ENCODE results near the gene STK32A.
"Not testable (repeated sequence)": the region's sequence is repeated elsewhere in the genome, so short reads cannot be mapped to it uniquely, and the experiment has no call there.

STK32A gene

DNA sequence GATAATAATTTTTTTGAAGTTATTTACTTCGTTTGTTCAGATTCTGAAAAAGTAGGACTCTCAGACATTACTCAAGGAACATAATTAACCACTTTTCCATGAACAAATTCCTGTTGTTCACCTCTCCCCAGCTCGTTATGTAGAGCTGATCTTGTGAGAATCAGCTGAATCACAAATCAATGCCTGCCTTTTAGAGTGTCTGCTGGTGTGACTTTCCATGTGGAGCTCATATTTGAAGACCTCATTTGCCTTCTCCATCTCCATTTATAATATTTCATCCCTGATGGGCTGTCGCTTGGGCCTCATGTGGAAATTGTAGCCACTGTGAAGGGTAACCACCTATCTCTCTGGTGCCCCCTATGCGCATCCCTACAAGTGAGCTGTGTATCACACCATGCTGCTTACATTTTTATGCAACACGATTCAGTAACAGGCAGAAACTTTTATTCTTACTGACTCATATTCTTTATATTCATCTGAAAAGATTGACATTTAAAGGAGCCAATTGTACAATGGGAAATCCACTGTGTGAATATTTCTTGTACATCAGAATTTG, 111.3 kb downstream of the STK32A start:
- no peak for DNase-seq (ENCODE audit: low spot score)

DNA sequence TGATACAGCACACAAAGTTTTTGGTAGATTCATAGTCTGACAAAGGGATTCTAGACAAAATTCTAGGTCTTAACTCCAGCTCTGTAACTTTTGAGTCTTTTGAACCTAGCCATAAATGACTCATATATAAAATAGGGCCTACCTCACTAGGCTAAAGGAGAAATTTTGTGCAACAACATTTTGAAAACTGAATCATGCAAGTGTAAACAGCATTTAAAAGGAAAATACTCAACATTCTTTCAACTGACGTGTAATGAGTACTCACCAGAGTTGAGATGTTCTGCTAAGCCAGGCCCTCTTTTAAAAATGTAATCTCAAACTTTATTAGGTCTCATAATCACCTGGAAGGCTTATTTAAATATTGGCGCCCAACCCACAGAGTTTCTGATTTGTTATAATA, 113.2 kb downstream of the STK32A start:
- no peak for DNase-seq (ENCODE audit: low spot score)

- no peak for DNase-seq (ENCODE audit: low spot score)
Measured at GRCh38 chr5:147348451-147348850, 113.6 kb downstream of the STK32A start.

GRCh38 chr5:147349241-147349640, 114.4 kb downstream of the STK32A start:
- DNase-seq (ENCODE audit: low spot score) = no peak

DNA sequence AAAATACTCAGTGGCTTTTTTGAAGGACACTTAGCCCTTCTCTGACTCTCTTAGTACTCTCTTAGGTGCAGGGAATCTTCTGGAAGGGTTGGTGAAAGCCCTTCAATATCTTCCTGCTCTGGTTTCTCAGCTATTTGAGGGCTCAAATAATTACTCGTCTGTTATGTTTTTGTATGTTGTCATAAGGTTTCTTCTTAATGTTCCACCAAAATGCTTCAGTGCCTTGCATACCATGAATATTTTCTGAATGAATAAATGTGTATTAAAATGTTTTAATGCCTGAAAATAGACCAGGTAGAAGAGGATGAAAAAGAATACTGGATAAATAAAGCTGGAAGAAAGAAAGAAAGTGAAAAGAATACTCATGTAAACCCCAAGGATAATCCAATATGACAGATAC, 124.3 kb downstream of the STK32A start:
- no peak for DNase-seq (ENCODE audit: low spot score)

- DNase-seq (ENCODE audit: low spot score) = no peak
Measured at GRCh38 chr5:147359581-147359980, 124.8 kb downstream of the STK32A start.

DNA sequence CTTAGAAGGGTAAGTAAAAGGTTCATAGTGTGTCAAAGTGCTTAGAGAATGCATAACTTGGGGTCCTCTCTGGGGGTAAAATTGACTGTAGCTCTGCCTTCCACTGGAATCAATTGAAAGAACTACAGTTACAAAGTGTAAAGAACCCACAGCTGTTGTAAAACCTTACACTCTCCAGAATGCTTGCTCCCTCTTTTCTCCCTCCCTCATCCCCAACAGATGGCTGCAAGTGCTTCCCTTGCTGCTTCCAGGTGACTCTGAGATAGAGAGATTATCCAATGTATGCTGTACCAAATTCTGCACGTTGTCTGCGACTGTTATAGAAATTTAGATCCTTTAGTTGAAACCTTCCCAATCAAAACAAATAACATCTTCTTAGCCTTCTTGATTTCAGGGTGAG, 126.0 kb downstream of the STK32A start:
- DNase-seq (ENCODE audit: low spot score) = no peak

GRCh38 chr5:147361441-147362175, 126.8 kb downstream of the STK32A start:
- no peak for DNase-seq (ENCODE audit: low spot score)

DNA sequence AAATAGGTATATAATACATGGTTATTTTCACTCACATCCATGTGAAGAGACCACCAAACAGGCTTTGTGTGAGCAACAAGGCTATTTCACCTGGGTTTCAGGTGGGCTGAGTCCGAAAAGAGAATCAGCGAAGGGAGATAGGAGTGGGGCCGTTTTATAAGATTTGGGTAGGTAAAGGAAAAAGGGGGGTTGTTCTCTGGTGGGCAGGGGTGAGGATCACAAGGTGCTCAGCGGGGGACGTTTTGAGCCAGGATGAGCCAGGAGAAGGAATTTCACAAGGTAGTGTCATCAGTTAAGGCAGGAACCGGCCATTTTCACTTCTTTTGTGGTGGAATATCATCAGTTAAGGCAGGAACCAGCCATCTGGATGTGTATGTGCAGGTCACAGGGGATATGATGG, 132.6 kb downstream of the STK32A start:
- DNase-seq (ENCODE audit: low spot score) = not testable (repeated sequence)

- DNase-seq (ENCODE audit: low spot score) = no peak
Measured at GRCh38 chr5:147369742-147370374, 135.0 kb downstream of the STK32A start.

DNA sequence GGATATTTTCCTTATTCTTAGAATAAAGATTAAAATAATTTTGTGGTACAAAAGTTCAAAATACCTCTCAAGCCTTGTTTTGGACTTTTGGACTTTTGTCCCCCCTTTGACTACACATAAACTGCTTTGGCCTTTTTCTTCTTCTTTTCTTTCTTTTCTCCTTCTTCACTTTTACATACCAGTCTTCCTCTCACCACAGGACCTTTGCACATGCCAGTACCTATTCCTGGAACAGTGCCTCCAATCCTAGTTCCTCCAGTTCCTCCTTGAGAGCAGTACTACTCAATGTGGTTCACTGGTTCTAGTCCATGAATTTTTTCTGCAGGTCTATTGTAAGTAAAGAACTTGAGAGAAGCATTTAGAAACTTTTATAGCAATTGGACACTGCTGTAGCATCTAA, 136.5 kb downstream of the STK32A start:
- no peak for DNase-seq (ENCODE audit: low spot score)

DNA sequence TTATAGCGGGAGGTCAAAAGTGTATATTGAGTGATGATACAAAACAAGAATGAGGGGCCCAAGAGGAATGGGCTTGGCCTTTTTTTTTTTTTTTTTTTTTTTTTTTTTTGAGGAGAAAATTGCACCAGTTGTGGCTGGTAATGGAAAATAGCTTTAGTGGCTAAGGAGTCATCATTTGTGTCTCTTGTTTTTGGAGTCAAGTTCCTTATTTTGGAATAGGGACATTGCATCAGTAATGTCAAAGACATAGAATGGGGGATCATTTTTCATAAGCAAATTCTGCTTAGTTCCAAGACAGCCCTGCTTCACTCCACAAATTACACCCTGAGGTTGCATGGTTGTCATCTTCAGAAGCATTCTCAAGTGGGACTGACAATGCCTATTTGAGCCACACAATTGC, 137.4 kb downstream of the STK32A start:
- DNase-seq (ENCODE audit: low spot score) = no peak

- DNase-seq (ENCODE audit: low spot score) = no peak
Measured at GRCh38 chr5:147373328-147373727, 138.5 kb downstream of the STK32A start.

DNA sequence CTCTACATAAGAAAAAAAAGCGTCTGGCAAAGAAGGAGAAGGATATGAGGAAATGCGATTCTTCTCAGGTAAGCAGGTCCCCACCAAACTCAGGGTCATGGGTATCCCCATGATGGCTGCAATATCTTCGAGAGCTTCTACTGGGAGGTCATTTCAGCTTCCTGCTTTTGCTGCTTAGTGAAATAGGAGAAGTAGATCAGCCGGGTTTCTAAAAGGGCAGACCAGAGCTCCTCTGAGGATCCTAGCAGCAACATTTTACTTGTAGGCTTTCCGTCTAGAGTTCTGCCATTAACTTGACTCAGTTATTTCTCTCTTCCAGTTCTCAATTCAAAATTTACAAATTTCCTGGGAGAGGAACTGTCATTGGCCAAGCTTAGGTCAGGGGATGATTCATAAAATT, 140.3 kb downstream of the STK32A start:
- no peak for DNase-seq (ENCODE audit: low spot score)

- no peak for DNase-seq (ENCODE audit: low spot score)
Measured at GRCh38 chr5:147377682-147378081, 142.9 kb downstream of the STK32A start.

- no peak for DNase-seq (ENCODE audit: low spot score)
Measured at GRCh38 chr5:147381555-147381954, 146.7 kb downstream of the STK32A start.

DNA sequence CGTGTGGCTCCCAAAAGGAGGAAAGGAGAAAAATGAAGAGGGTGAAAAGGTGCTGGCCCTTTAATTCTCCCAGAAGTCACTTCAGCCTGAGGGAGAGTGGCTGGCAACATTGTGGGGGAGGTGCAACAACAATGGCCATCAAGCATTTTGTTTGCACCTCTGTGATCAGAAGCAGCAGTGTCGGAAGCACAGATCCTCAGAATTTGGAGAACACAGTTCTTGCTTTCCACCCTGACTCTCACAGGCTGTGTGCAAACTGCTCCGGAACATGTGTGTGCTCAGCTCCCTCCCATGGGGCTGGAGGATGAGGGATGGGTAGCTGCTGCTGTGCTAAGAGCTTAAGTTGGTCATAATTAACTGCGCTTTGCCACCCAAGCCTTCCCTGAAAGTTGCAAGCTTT, 147.9 kb downstream of the STK32A start:
- no peak for DNase-seq (ENCODE audit: low spot score)

DNA sequence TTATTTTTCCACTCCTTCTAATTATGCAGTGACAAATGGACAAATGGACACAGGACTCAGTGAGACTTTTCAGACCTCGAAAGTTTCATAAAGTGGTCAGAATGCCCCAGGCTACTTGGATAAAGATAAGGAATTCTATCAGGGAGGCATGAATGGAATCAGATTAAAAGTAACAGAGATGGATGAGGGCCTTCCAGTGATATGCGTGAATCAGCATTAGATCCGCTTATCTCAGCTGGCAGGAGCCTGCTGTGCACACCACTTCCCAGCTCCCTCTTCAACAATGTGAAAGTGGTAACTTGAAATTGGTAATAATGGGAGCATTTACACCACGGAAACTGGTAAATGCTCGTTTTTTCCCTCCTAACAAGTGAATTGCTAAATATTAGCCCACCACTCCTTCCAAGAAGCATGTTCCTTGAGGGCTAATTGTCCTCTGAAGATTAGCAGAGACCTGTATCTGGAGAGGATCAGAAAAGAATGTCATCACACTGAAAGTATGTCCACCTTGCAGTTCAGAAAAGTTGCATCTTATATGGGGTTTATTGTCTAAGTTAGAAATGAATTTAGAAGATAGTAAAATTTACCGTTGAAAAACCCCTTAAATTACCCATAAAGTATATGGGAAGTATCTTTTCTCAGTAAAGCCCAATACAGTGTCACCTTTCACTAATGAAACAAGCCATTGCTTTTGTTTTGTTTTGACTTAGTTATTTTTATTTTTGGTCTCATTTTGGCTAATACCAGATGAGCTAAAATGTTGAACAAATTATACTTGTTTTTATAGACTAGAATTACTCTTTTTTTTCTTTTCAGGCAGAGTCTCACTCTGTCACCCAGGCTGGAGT, 149.7 kb downstream of the STK32A start:
- DNase-seq (ENCODE audit: low spot score) = no peak

DNA sequence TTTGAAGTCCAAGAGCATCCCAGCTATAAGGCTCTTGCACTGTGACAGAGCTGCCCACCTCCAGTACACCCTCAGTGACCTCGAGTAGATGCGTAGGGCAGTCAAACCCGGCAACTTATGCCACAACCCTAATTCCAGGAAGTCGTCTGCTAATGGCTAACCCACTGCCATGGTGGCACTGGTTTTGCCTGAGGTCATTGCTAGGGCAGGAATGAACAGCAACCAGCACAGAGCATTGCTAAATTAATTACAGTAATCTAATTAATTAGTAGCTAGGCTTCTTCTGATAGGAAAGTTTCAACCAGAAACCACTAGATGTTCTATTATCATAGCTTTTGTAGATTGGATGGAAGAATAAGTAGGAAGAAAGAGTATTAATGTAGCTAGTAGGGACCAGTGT, 152.3 kb downstream of the STK32A start:
- no peak for DNase-seq (ENCODE audit: low spot score)

DNA sequence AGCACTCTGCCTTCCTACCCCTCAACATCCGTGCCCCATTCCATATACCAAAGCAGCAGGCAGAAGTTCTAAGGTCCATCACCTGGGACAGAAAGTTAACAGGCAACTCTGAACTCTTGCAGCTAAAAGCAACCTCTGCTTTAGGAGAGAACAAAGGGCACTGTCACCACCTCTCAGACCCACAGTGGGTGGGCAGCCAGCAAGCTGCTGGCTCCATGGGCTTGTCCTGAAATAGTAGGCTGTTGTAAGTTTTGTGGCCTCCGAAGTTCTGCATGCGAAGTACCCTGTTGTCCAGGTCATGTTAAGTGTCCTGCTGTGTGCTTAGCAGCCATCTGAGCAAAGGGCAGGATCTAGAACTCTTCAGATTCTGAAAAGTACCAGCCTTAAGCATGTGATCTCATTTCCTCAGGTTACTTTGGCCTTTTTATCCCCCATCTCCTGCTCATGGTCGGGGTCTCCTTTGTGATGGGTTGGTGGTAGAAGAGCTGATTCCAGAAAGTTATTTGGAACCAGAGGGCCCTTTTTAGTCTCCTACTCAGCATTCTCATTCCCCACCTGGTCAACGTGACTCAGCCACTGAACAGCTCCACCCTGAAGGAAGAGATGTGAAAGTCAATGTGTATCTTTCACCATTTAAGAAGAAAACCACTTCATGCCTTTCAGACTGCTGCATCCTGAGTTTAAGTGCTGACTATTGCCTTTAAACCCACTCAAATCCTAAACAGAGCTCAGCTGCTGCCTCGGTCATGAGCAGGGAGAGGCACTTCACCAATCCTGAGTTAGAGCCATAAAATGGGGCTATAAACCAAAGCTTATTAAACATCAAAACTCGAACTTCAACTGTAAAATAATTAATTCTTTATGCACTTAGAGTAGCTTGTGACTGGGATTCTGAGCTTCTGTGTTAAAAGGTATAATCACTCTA, 153.6 kb downstream of the STK32A start:
- DNase-seq (ENCODE audit: low spot score) = no peak

DNA sequence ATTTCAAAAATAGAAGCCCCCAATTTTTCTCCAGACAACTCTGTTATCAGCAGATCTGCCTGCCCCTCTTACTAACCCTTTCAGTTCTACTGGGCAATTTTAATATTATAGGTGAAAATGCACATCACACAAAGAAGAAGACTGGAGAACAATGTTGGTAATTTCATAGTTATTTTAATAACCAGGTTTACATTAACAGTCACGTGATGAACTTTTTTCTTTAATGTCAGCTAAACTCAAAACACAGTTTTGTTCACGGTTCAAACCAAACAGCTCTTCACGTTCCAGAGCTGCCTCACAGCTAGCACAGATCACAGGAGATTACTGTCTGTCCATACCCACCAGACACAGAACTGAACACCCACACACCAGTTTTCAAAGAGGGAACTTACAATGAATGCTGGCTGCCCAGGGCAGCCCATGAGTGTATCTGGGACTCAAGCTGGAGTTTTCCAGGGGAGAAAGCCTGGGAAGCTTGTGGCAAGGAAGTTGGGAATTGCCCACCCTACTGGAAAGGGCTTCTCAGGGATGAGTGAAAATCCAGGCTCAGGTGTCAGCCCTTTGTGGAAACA, 155.9 kb downstream of the STK32A start:
- no peak for DNase-seq (ENCODE audit: low spot score)
